ENCODE data around the gene PRSS22. TPM values are rescaled to one million over a fixed set of nuclear protein-coding genes. Genes with fewer than 3 reads are reported as not detected.

PRSS22 gene
- total RNA-seq, 2 experiments from 2014 or later, result not detected

GRCh38 chr16:2819939-2820835 lies 37.8 kb downstream of the PRSS22 start:
- Histone ChIP-seq H3K79me2 (ENCODE audit: insufficient read depth, low read depth, low read length) (peaks cover 10% of the 10 kb centered on the region; the same call in 1 of the 2 replicates), H4K20me1 (ENCODE audit: insufficient read depth, low read length) (no peaks in the 10 kb centered on the region), H2AFZ (ENCODE audit: low read length) (no peak overlapping the region), H3K36me3 (ENCODE audit: insufficient read depth, low read length) (no peaks in the 10 kb centered on the region), H3K4me2 (ENCODE audit: low read length) (no peak overlapping the region), H3K9me3 (ENCODE audit: low read length) (no peaks in the 10 kb centered on the region), H3K9me2 (ENCODE audit: insufficient read depth, low read length) (no peaks in the 10 kb centered on the region), H3K4me3 (ENCODE audit: low read depth, low read length, poor library complexity, severe bottlenecking) (no peak overlapping the region), H3K27ac (ENCODE audit: low read depth, low read length, poor library complexity, severe bottlenecking) (no peak overlapping the region), H3K4me1 (ENCODE audit: insufficient read depth, low read length, poor library complexity, severe bottlenecking) (peaks cover 18% of the 10 kb centered on the region)
- DNase-seq (ENCODE audit: low spot score), result no peak
- no TSS peak for BruUV-seq (replicated peaks)
- ChIA-PET POLR2A (no interaction called here), CTCF (ENCODE audit: unreplicated experiment) (no interaction called here)
- TF ChIP-seq CTCF (conservative IDR thresholded peaks at IDR 0.05; ENCODE audit: low read length) (no peak), EZH2phosphoT487 (IDR thresholded peaks at IDR 0.05; ENCODE audit: borderline replicate concordance, low read depth, low read length) (no peak)
- intact Hi-C loops (cut with micrococcal nuclease; ENCODE audit: unreplicated experiment), result no loop called here

GRCh38 chr16:2819179-2819938 lies 38.6 kb downstream of the PRSS22 start:
- Histone ChIP-seq H3K9me2 (ENCODE audit: insufficient read depth, low read length) (no peaks in the 10 kb centered on the region), H3K79me2 (ENCODE audit: insufficient read depth, low read depth, low read length) (peaks cover 10% of the 10 kb centered on the region; the same call in 1 of the 2 replicates), H3K4me3 (ENCODE audit: low read depth, low read length, poor library complexity, severe bottlenecking) (no peak overlapping the region), H3K9me3 (ENCODE audit: low read length) (no peaks in the 10 kb centered on the region), H3K4me2 (ENCODE audit: low read length) (no peak overlapping the region), H4K20me1 (ENCODE audit: insufficient read depth, low read length) (no peaks in the 10 kb centered on the region), H3K36me3 (ENCODE audit: insufficient read depth, low read length) (no peaks in the 10 kb centered on the region), H3K4me1 (ENCODE audit: insufficient read depth, low read length, poor library complexity, severe bottlenecking) (peaks cover 18% of the 10 kb centered on the region), H3K27ac (ENCODE audit: low read depth, low read length, poor library complexity, severe bottlenecking) (no peak overlapping the region), H2AFZ (ENCODE audit: low read length) (no peak overlapping the region)
- ChIA-PET CTCF (ENCODE audit: unreplicated experiment) (no interaction called here), POLR2A (no interaction called here)
- intact Hi-C loops (cut with micrococcal nuclease; ENCODE audit: unreplicated experiment), result no loop called here
- no peak for TF ChIP-seq CTCF (conservative IDR thresholded peaks at IDR 0.05; ENCODE audit: low read length)
- TF ChIP-seq EZH2phosphoT487 (IDR thresholded peaks at IDR 0.05; ENCODE audit: borderline replicate concordance, low read depth, low read length), result no peak
- no peak for DNase-seq (ENCODE audit: low spot score)
- no TSS peak for BruUV-seq (replicated peaks)
